LNCAP (cell line): Measurements from ENCODE around the gene TTC32.

ENCODE experiments used
- TF ChIP-seq, protein P1 (sequence below): fragments of 450-650 bp; IDR thresholded peaks from 2 replicates; pipeline ENCODE4 v1.5.1; 2017; ENCODE audit warnings: mild to moderate bottlenecking

The TTC32 gene

DNA sequence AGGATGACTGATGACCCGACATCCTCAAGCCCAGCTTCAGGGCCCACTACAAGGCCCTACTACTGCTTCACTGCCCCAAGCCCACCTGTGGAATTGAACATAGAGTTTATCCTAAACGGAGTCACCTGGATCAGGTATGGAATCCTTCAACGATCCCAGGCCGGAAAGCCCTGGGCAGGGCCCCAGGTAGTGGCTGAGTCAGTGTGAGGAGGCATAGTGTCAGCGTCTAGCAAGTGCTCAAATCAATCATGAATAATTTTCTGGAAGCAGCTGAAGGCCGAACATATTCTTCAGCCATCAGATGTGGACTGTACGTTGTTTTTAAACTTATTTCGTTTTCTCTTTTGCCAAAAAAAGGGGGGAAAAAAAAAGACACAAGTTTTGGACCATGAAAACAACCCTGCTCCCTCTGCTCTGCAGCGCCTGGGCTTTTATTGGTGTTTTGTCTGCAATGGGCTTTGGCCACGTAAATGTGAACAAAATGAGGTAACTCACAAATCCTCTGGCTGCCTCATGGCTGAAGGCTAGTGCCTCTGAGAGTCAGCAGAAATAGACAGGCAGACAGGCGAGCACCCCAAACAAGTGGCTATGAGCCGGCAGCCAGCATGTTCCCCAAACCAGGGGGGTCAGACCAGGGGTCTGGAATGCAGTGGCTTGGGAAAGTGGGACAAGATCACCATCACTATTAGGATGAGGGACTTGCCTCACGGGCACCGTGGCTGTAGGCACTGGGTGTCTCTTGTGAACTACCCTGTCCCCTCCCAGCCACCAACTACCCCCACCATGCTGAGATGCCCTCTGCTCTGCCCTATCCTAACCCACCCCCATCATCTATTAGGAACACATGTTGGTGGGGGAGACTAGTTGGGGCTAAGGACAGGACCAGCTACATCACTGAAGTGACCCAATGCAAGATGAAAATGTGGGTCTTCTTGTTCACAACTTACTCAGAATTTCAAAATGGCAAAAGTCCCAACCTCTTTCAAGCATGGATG, 51.4 kb downstream of the TTC32 start:
- TF ChIP-seq, protein P1, sequence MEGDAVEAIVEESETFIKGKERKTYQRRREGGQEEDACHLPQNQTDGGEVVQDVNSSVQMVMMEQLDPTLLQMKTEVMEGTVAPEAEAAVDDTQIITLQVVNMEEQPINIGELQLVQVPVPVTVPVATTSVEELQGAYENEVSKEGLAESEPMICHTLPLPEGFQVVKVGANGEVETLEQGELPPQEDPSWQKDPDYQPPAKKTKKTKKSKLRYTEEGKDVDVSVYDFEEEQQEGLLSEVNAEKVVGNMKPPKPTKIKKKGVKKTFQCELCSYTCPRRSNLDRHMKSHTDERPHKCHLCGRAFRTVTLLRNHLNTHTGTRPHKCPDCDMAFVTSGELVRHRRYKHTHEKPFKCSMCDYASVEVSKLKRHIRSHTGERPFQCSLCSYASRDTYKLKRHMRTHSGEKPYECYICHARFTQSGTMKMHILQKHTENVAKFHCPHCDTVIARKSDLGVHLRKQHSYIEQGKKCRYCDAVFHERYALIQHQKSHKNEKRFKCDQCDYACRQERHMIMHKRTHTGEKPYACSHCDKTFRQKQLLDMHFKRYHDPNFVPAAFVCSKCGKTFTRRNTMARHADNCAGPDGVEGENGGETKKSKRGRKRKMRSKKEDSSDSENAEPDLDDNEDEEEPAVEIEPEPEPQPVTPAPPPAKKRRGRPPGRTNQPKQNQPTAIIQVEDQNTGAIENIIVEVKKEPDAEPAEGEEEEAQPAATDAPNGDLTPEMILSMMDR = no peak

DNA sequence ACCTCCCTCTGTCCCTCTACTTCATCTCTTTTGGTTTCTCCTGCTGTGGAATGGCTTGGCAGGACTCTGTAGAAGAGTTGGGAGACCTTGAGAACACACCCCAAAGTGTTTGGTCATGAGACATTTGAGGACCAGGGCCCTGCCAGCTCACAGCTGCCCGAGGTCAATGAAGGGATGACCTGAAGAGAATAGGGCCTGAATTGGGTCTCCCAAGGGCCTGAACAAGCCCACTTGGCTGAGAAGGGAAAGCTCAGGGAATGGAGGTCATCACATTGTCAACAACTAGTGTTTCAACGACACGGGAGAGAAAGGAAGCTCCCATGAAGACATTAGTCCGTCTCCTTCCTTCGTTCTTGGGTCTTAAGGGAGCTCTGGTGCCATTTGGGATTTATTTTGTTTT, 52.8 kb downstream of the TTC32 start:
- TF ChIP-seq, protein P1 = no peak

DNA sequence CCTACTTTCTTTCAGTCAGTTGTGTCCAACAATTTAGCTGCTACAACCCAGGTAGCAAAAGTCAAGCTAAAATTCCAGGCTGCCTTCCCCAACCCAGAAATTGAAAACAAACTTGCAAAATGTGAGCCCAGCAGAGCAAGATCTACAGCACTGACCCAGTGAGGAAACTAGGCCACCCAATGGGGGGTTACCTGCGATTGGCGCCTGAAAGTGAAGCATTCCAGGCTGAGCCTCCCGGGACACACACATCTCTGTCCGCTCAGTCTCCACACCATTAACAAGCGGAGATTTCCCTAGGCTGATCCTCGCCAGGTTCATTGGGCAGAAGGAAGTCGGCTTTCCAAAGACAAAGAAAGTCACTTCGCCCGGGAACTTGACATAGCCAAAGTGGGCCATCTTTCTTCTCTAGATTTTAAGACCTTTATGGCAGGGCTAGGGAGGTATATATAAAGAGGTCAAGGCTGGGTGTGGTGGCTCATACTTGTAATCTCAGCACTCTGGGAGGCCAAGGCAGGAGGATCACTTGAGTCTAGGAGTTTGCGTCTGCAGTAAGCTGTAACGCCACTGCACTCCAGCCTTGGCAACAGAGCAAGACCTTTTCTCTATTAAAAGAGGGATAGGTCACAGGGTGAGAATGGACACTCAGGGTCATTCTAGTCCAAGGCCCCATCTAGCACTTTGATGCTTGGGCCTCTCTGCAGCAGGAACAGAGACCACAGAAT, 53.6 kb downstream of the TTC32 start:
- TF ChIP-seq, protein P1 = no peak

DNA sequence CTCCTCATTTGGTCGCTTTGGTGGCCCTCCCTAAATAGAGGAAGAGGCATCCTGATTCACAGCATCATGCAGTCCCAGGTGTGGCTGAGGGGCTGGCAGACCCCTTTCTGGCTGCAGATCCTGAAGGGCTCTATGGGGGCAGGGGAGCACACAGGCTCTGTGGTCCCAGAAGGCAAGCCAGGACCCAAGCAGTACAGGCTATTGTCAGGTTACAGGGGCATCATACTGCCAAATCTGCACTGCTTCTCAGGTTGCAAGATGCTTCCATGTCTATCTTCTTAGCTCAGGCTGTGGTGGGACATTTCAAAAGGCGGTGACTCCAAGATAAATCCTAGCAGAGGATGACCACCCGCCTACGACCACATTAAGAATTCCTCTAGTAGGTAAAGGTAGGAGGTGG, 54.3 kb downstream of the TTC32 start:
- TF ChIP-seq, protein P1 = no peak
